ENCODE measurements around the gene SRRM2. TPM values are rescaled to one million over a fixed set of nuclear protein-coding genes. Genes with fewer than 3 reads are reported as not detected.

The SRRM2 gene
- polyA plus RNA-seq, 1 experiment = 80.5 TPM

- CTCF ChIA-PET = no interaction called here
- H3K27me3 ChIP-seq (ENCODE audit: control insufficient read depth, insufficient read depth, low read length) = peaks cover 40% of the 10 kb centered on the region
- H3K27ac ChIP-seq (ENCODE audit: low read depth, low read length) = no peak overlapping the region
- POLR2A ChIA-PET = no interaction called here
- H3K9me3 ChIP-seq (ENCODE audit: control insufficient read depth, insufficient read depth, low read length) = peaks cover 4% of the 10 kb centered on the region; the same call in 1 of the 2 replicates
- no peak for TF ChIP-seq CTCF (IDR thresholded peaks at IDR 0.05; ENCODE audit: low read depth, low read length)
- no peak overlapping the region for H3K4me3 ChIP-seq (ENCODE audit: low read depth, low read length)
- no peak for DNase-seq (ENCODE audit: low read depth, low spot score)
These were observed 66.9 kb downstream of the SRRM2 start for GRCh38 chr16:2819179-2819938.

- peaks cover 38% of the 10 kb centered on the region for H3K27me3 ChIP-seq (ENCODE audit: control insufficient read depth, insufficient read depth, low read length)
- TF ChIP-seq CTCF (IDR thresholded peaks at IDR 0.05; ENCODE audit: low read depth, low read length) = no peak
- H3K27ac ChIP-seq (ENCODE audit: low read depth, low read length) = no peak overlapping the region
- POLR2A ChIA-PET = no interaction called here
- no peak overlapping the region for H3K4me3 ChIP-seq (ENCODE audit: low read depth, low read length)
- CTCF ChIA-PET = no interaction called here
- no peak for DNase-seq (ENCODE audit: low read depth, low spot score)
- peaks cover 4% of the 10 kb centered on the region; the same call in 1 of the 2 replicates for H3K9me3 ChIP-seq (ENCODE audit: control insufficient read depth, insufficient read depth, low read length)
These were observed 67.7 kb downstream of the SRRM2 start for GRCh38 chr16:2819939-2820835.

Small RNAs within 50 kb of the gene (small RNA-seq; reads per million reads assigned to genes)
- not detected for gene SNORA3C (ENCODE audit: insufficient read length, low read depth)

Other genes with a start within 250 kb of the SRRM2 start
- 11.0 and 19.9 TPM in 2 replicates for gene ATP6V0C, start 238.7 kb upstream of the SRRM2 start, polyA plus RNA-seq (2011; rRNA removed)
- 7.7 and 11.9 TPM in 2 replicates for gene AMDHD2, start 232.3 kb upstream of the SRRM2 start, polyA plus RNA-seq (2011; rRNA removed)
- not detected in 2 replicates for gene CEMP1, start 221.2 kb upstream of the SRRM2 start, polyA plus RNA-seq (2011; rRNA removed)
- 27.7 and 32.4 TPM in 2 replicates for gene PDPK1, start 214.6 kb upstream of the SRRM2 start, polyA plus RNA-seq (2011; rRNA removed)
- 27.7 and 27.8 TPM in 2 replicates for gene KCTD5, start 70.1 kb upstream of the SRRM2 start, polyA plus RNA-seq (2011; rRNA removed)
- 0.32 and 0.46 TPM in 2 replicates for gene PRSS27, start 32.4 kb upstream of the SRRM2 start, polyA plus RNA-seq (2011; rRNA removed)
- gene ELOB, start 24.6 kb downstream of the SRRM2 start, polyA plus RNA-seq (2011; rRNA removed) = 146 and 230 TPM in 2 replicates
- gene PRSS33, start 34.9 kb downstream of the SRRM2 start, polyA plus RNA-seq (2011; rRNA removed) = not detected in 2 replicates
- gene PRSS41, start 45.8 kb downstream of the SRRM2 start, polyA plus RNA-seq (2011; rRNA removed) = not detected in 2 replicates
- 0.17 and 0.47 TPM in 2 replicates for gene PRSS21, start 64.6 kb downstream of the SRRM2 start, polyA plus RNA-seq (2011; rRNA removed)
- 0.40 and 0.48 TPM in 2 replicates for gene ZG16B, start 77.7 kb downstream of the SRRM2 start, polyA plus RNA-seq (2011; rRNA removed)
- gene PRSS22, start 105.5 kb downstream of the SRRM2 start, polyA plus RNA-seq (2011; rRNA removed) = 0.11 and 0.17 TPM in 2 replicates
- 22.4 and 37.5 TPM in 2 replicates for gene FLYWCH2, start 130.6 kb downstream of the SRRM2 start, polyA plus RNA-seq (2011; rRNA removed)
- 15.1 and 19.8 TPM in 2 replicates for gene FLYWCH1, start 159.3 kb downstream of the SRRM2 start, polyA plus RNA-seq (2011; rRNA removed)
- gene KREMEN2, start 211.6 kb downstream of the SRRM2 start, polyA plus RNA-seq (2011; rRNA removed) = 0.04 TPM in 1 of 2 replicates, not detected in the other
- 1.2 and 1.9 TPM in 2 replicates for gene PAQR4, start 216.7 kb downstream of the SRRM2 start, polyA plus RNA-seq (2011; rRNA removed)
- gene PKMYT1, start 227.8 kb downstream of the SRRM2 start, polyA plus RNA-seq (2011; rRNA removed) = 1.2 and 1.3 TPM in 2 replicates

All from AG04450 (cell line).